Endothelial cell of umbilical vein (primary cell): ENCODE measurements around the gene ZFY. TPM values are rescaled to one million over a fixed set of nuclear protein-coding genes. Genes with fewer than 3 reads are reported as not detected.
A peak's percentile ranks its signal among the peaks of the same experiment; 100 is the strongest.

Experiments used
- BruUV-seq: library from RNA; stranded (reverse); fragments of 400-500 nt; replicated peaks from 2 replicates; lab custom pipeline; 2021; lab: Mats Ljungman, UMichigan
- CTCF ChIA-PET: fragments of 300-600, 350-600 bp; sonication (Branson Sonifier 250); formaldehyde crosslinking; loops from one replicate; lab custom pipeline; 2021; ENCODE audit warnings: antibody characterized with exemption, inconsistent platforms; lab: Charles Lee
- POLR2A ChIA-PET: fragments of 300-600, 350-600 bp; sonication (Branson Sonifier 250); formaldehyde crosslinking; loops from one replicate; lab custom pipeline; 2021; ENCODE audit warnings: antibody characterized with exemption, inconsistent platforms; lab: Charles Lee
- DNase-seq: peaks from one replicate; pipeline ENCODE4 v3.0.0-alpha.2; 2011; ENCODE audit warnings: low read depth, low spot score
- FAIRE-seq: peaks from 2 replicates; lab custom pipeline; 2011; peaks lifted over from hg19 to GRCh38; lab: Jason Lieb, UNC
- H2AFZ ChIP-seq: 2 replicates; pipeline ENCODE4 v1.6.0; 2012; ENCODE audit warnings: low read depth, low read length, control low read depth, inconsistent platforms
- H3K27ac ChIP-seq: 2 replicates; pipeline ENCODE4 v1.5.1; 2011; ENCODE audit warnings: low read depth, mild to moderate bottlenecking, control low read depth, low read length, moderate library complexity; ENCODE audit not compliant: insufficient read depth
- H3K27me3 ChIP-seq, 2 experiments: 2 replicates each; pipeline versions ENCODE4 v1.6.0 to v1.6.1; 2011; ENCODE audit warnings: low read length in 2 of 2, mixed read lengths in 1 of 2; ENCODE audit not compliant: control insufficient read depth in 2 of 2, insufficient read depth in 2 of 2
- H3K36me3 ChIP-seq, 2 experiments: 2 replicates in 1 of 2; 3 replicates in 1 of 2; pipeline ENCODE4 v1.5.1; 2011; ENCODE audit warnings: low read length in 2 of 2, mild to moderate bottlenecking in 1 of 2, moderate library complexity in 1 of 2; ENCODE audit not compliant: control insufficient read depth in 2 of 2, insufficient read depth in 2 of 2; ENCODE audit errors: extremely low read depth in 1 of 2
- H3K4me1 ChIP-seq: 3 replicates; pipeline ENCODE4 v1.5.1; 2011; ENCODE audit warnings: mild to moderate bottlenecking, low read length; ENCODE audit not compliant: control insufficient read depth, insufficient read depth; ENCODE audit errors: extremely low read depth
- H3K4me2 ChIP-seq: 2 replicates; pipeline ENCODE4 v1.6.1; 2011; ENCODE audit warnings: low read length, control low read depth, mixed read lengths; ENCODE audit not compliant: insufficient read depth
- H3K4me3 ChIP-seq, 3 experiments: fragments of 200-600 bp in 1 of 3; sonication (generic), shearing (Covaris generic) in 1 of 3; replicated peaks in 1 of 3; 2 replicates each; pipeline ENCODE4 v1.5.1; 2011 to 2016; ENCODE audit warnings: control low read depth in 3 of 3, low read length in 3 of 3, mild to moderate bottlenecking in 2 of 3, inconsistent platforms in 1 of 3, low read depth in 1 of 3, moderate library complexity in 1 of 3; ENCODE audit not compliant: insufficient read depth in 1 of 3
- H3K79me2 ChIP-seq: 2 replicates; pipeline ENCODE4 v1.6.0; 2012; ENCODE audit warnings: low read length, inconsistent platforms; ENCODE audit not compliant: control insufficient read depth, insufficient read depth
- H3K9ac ChIP-seq: replicated peaks from 2 replicates; pipeline ENCODE3; 2011; ENCODE audit warnings: low read length, control low read depth; ENCODE audit not compliant: insufficient read depth; ENCODE audit errors: extremely low read depth
- H3K9me1 ChIP-seq: replicated peaks from 3 replicates; pipeline ENCODE4 v1.6.0; 2011; ENCODE audit warnings: mild to moderate bottlenecking, low read length; ENCODE audit not compliant: control insufficient read depth, insufficient read depth; ENCODE audit errors: extremely low read depth
- H3K9me3 ChIP-seq: replicated peaks from 2 replicates; pipeline ENCODE4 v1.5.1; 2012; ENCODE audit warnings: low read length, inconsistent platforms; ENCODE audit not compliant: control insufficient read depth, insufficient read depth
- H4K20me1 ChIP-seq: replicated peaks from 2 replicates; pipeline ENCODE3; 2011; ENCODE audit warnings: mild to moderate bottlenecking, low read length; ENCODE audit not compliant: control insufficient read depth, insufficient read depth; ENCODE audit errors: extremely low read depth
- CTCF ChIP-seq, 2 donors: IDR thresholded peaks; 1 replicate in 1 of 2; 2 replicates in 1 of 2; pipeline ENCODE4 v1.5.1; 2011; ENCODE audit warnings: low read length in 2 of 2, mild to moderate bottlenecking in 2 of 2, moderate library complexity in 2 of 2, control low read depth in 1 of 2, inconsistent platforms in 1 of 2, low read depth in 1 of 2; ENCODE audit not compliant: insufficient read depth in 1 of 2; ENCODE audit errors: extremely low read depth in 1 of 2
- FOS ChIP-seq: IDR thresholded peaks from 2 replicates; pipeline ENCODE4 v1.6.1; 2011; ENCODE audit warnings: mild to moderate bottlenecking, low read length, moderate library complexity, borderline replicate concordance; ENCODE audit not compliant: insufficient read depth
- GATA2 ChIP-seq: IDR thresholded peaks from 2 replicates; pipeline ENCODE4 v1.7.0; 2011; ENCODE audit warnings: low read depth, mild to moderate bottlenecking, moderate library complexity, mixed read lengths, low read length; ENCODE audit not compliant: insufficient read length, insufficient read depth
- MAX ChIP-seq: IDR thresholded peaks from 2 replicates; pipeline ENCODE4 v1.6.1; 2011; ENCODE audit not compliant: insufficient read depth, insufficient read length
- MYC ChIP-seq: IDR thresholded peaks from one replicate; pipeline ENCODE4 v1.6.1; 2011; ENCODE audit warnings: mild to moderate bottlenecking, low read depth, low read length
- POLR2A ChIP-seq: IDR thresholded peaks from 2 replicates; pipeline ENCODE4 v1.6.1; 2012; ENCODE audit warnings: low read depth, mild to moderate bottlenecking, control low read depth, low read length
- POLR2AphosphoS5 ChIP-seq: IDR thresholded peaks from 2 replicates; pipeline ENCODE4 v1.6.1; 2012; ENCODE audit warnings: low read depth, mild to moderate bottlenecking, control low read depth, low read length, moderate library complexity; ENCODE audit not compliant: insufficient read depth
- dilution Hi-C: fragments of 300-500 bp; cut with MboI; formaldehyde crosslinking; loops from one replicate; pipeline ENCODE4 v1.15.0; 2019; ENCODE audit warnings: low sequenced_read_pairs; ENCODE audit not compliant: extremely low pct_ligation_motif_present
- intact Hi-C: fragments of 100-400 bp; cut with micrococcal nuclease; formaldehyde crosslinking; loops from one replicate; pipeline ENCODE4 v1.10.0; 2022
- polyA plus RNA-seq, 4 experiments: library from polyadenylated mRNA; depleted of rRNA in 3 of 4; stranded (reverse) in 3 of 4; unstranded in 1 of 4; fragments of >200 nt; gene quantifications; 2 replicates each; pipeline versions ENCODE4 v1.2.1 to v1.2.3, GENCODE V29; 2011 to 2012; ENCODE audit warnings: missing spikeins in 1 of 4
- total RNA-seq: library from RNA; stranded (reverse); gene quantifications from 2 replicates; pipeline ENCODE4 v1.2.3, GENCODE V29; 2021

The ZFY gene
- total and polyA plus RNA-seq, 2 donors (not counting 3 experiments of a cell fraction or from before 2014, with no cell fraction given): 3.1 to 10.8 TPM

GRCh38 chrY:2935716-2936435 is 695 bp downstream of the ZFY start:
- Histone ChIP-seq H3K4me2 (peak overlapping the region; percentile 96), H3K36me3 (no peaks in the 10 kb centered on the region), H3K9me3 (no peaks in the 10 kb centered on the region), H3K4me1 (peaks cover 10% of the 10 kb centered on the region), H3K9me1 (no peaks in the 10 kb centered on the region), H3K27me3 (no peaks in the 10 kb centered on the region), H3K4me3 (peak overlapping the region; percentile 70 to 88 (median 80)), H3K79me2 (peaks cover 47% of the 10 kb centered on the region), H4K20me1 (no peaks in the 10 kb centered on the region), H2AFZ (peak overlapping the region; percentile 84), H3K9ac (peak overlapping the region; percentile 99), H3K27ac (peak overlapping the region; percentile 99)
- CTCF ChIA-PET: interaction anchor here (1.1 to 1.3 kb wide), 3 partner anchors 10 to 48 kb away, joined by 3 to 4 read pairs (median 3); no protein-coding TSS in a partner anchor
- intact Hi-C loops (loop anchor here (1.0 to 5.0 kb wide), 5 partner anchors 10 to 94 kb away; partner anchors contain the start of gene RPS4Y1), dilution Hi-C loops (no loop called here)
- no TSS peak for BruUV-seq
- FAIRE-seq (peak; percentile 77), DNase-seq (peak; percentile 90)
- TF ChIP-seq GATA2 (no peak), MYC (no peak), MAX (no peak), POLR2A (no peak), CTCF (IDR thresholded peaks at IDR 0.05; ENCODE audit: extremely low read depth in 1 of 2, insufficient read depth in 1 of 2, low read depth in 1 of 2, low read length in 2 of 2) (peak; percentile 73 to 82), FOS (no peak), POLR2AphosphoS5 (no peak)
- POLR2A ChIA-PET: no interaction called here
